PC-3 (cell line): ENCODE data around the gene ODAD2. TPM values are rescaled to one million over a fixed set of nuclear protein-coding genes. Genes with fewer than 3 reads are reported as not detected.

Experiments used
- ATAC-seq: fragments of 200-7000 bp; cut with Tn5 transposase; 2 replicates; pipeline ENCODE4 v1.9.1; 2020; ENCODE audit warnings: mild to moderate bottlenecking, moderate library complexity
- BruUV-seq: library from RNA; stranded (reverse); fragments of 400-500 nt; replicated peaks from 2 replicates; lab custom pipeline; 2021; lab: Mats Ljungman, UMichigan
- CTCF ChIA-PET: fragments of 300-600 bp; sonication (Branson Sonifier 250); formaldehyde crosslinking; loops from one replicate; lab custom pipeline; 2022; ENCODE audit warnings: antibody characterized with exemption; lab: Charles Lee
- POLR2A ChIA-PET: fragments of 300-600 bp; sonication (Branson Sonifier 250); formaldehyde crosslinking; loops from one replicate; lab custom pipeline; 2022; ENCODE audit warnings: antibody characterized with exemption; ENCODE audit not compliant: unreplicated experiment; lab: Charles Lee
- DNase-seq: peaks from one replicate; pipeline ENCODE4 v3.0.0-alpha.2; 2015
- H2AFZ ChIP-seq: fragments of 300-600 bp; sonication (generic); 2 replicates; pipeline ENCODE4 v1.6.0; 2016; ENCODE audit warnings: antibody characterized with exemption, low read length
- H3F3A ChIP-seq: fragments of 300-600 bp; sonication (generic); one replicate; pipeline ENCODE4 v1.6.0; 2017; ENCODE audit warnings: antibody characterized with exemption, low read length, control low read depth, mild to moderate bottlenecking; ENCODE audit not compliant: unreplicated experiment
- H3K27ac ChIP-seq: fragments of 300-600 bp; sonication (generic); 2 replicates; pipeline ENCODE4 v1.5.1; 2016; ENCODE audit warnings: mild to moderate bottlenecking, low read length
- H3K27me3 ChIP-seq: fragments of 300-600 bp; sonication (generic); 2 replicates; pipeline ENCODE4 v1.6.1; 2016; ENCODE audit warnings: low read length, mixed read lengths
- H3K36me3 ChIP-seq: fragments of 300-600 bp; sonication (generic); 2 replicates; pipeline ENCODE4 v1.6.1; 2016; ENCODE audit warnings: low read depth, mixed run types, low read length, mixed read lengths
- H3K4me1 ChIP-seq: fragments of 300-600 bp; sonication (generic); 2 replicates; pipeline ENCODE4 v1.5.1; 2016; ENCODE audit warnings: low read length; ENCODE audit not compliant: insufficient read depth
- H3K4me2 ChIP-seq: fragments of 300-600 bp; sonication (generic); 2 replicates; pipeline ENCODE4 v1.6.0; 2016; ENCODE audit warnings: low read length
- H3K4me3 ChIP-seq: fragments of 300-600 bp; sonication (generic); 2 replicates; pipeline ENCODE4 v1.5.1; 2016; ENCODE audit warnings: mild to moderate bottlenecking, low read length, mixed read lengths
- H3K79me2 ChIP-seq: fragments of 300-600 bp; sonication (generic); 2 replicates; pipeline ENCODE4 v1.6.1; 2017; ENCODE audit warnings: low read length, mixed read lengths
- H3K9ac ChIP-seq: fragments of 300-600 bp; sonication (generic); 2 replicates; pipeline ENCODE4 v1.6.0; 2016; ENCODE audit warnings: mild to moderate bottlenecking, low read length
- H3K9me2 ChIP-seq: fragments of 300-600 bp; sonication (generic); replicated peaks from 2 replicates; pipeline ENCODE4 v1.6.1; 2016; ENCODE audit warnings: mixed run types, low read length, mixed read lengths
- H3K9me3 ChIP-seq: fragments of 300-600 bp; sonication (generic); 2 replicates; pipeline ENCODE4 v1.6.1; 2016; ENCODE audit warnings: low read length, mixed read lengths
- H4K20me1 ChIP-seq: fragments of 300-600 bp; sonication (generic); 2 replicates; pipeline ENCODE4 v1.6.1; 2016; ENCODE audit warnings: low read length, mixed read lengths
- EZH2 ChIP-seq: fragments of 300-600 bp; sonication (generic); IDR thresholded peaks from one replicate; pipeline ENCODE4 v1.6.1; 2017; ENCODE audit warnings: antibody characterized with exemption, mild to moderate bottlenecking, low read length; ENCODE audit not compliant: unreplicated experiment
- EZH2phosphoT487 ChIP-seq: fragments of 300-600 bp; sonication (generic); IDR thresholded peaks from 2 replicates; pipeline ENCODE4 v1.6.1; 2018; ENCODE audit warnings: mild to moderate bottlenecking, antibody characterized with exemption, low read length, borderline replicate concordance
- intact Hi-C: fragments of 100-400 bp; cut with micrococcal nuclease; formaldehyde crosslinking; loops from 2 replicates; pipeline ENCODE4 v1.9.0; 2023
- total RNA-seq: library from RNA; depleted of rRNA; stranded (reverse); fragments of >200 nt; gene quantifications from 2 replicates; pipeline ENCODE4 v1.2.3, GENCODE V29; 2014
- TF ChIP-seq, protein P1 (sequence below): fragments of 300-600 bp; sonication (generic); conservative IDR thresholded peaks from 2 replicates; pipeline ENCODE4 v1.5.1; 2017; ENCODE audit warnings: antibody characterized with exemption, low read depth, mild to moderate bottlenecking, low read length

ODAD2 gene
- total RNA-seq, 1 experiment from 2014 or later: 2.1 TPM

DNA sequence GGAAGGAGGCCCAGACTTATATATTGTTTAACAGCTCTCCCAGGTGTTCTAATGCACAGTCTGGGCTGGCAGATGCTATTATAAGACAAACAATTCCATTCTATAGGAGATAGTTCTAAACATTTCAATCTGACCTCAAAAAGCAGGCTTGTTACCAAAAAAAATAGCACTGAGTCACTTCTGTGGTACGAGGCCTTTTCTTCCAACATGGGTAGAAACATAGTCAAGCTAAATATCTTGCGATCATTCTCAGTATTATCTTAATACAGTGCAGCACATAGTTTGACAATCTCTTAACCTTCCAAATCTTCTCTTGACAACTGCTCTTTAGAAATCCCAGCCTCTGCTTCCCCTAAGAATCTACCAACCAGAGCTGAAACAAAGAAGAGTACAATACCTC, 206.7 kb downstream of the ODAD2 start:
- Histone ChIP-seq H4K20me1 (no peaks in the 10 kb centered on the region), H3F3A (no peaks in the 10 kb centered on the region), H3K4me2 (no peak overlapping the region), H3K4me3 (no peak overlapping the region), H3K4me1 (no peaks in the 10 kb centered on the region), H3K27ac (no peak overlapping the region), H3K9me3 (no peaks in the 10 kb centered on the region), H3K36me3 (no peaks in the 10 kb centered on the region), H3K79me2 (no peaks in the 10 kb centered on the region), H3K9me2 (no peaks in the 10 kb centered on the region), H2AFZ (no peak overlapping the region), H3K9ac (no peak overlapping the region), H3K27me3 (no peaks in the 10 kb centered on the region)
- BruUV-seq: no TSS peak
- intact Hi-C loops: no loop called here
- ChIA-PET CTCF (no interaction called here), POLR2A (no interaction called here)
- TF ChIP-seq EZH2: no peak
- TF ChIP-seq, protein P1, sequence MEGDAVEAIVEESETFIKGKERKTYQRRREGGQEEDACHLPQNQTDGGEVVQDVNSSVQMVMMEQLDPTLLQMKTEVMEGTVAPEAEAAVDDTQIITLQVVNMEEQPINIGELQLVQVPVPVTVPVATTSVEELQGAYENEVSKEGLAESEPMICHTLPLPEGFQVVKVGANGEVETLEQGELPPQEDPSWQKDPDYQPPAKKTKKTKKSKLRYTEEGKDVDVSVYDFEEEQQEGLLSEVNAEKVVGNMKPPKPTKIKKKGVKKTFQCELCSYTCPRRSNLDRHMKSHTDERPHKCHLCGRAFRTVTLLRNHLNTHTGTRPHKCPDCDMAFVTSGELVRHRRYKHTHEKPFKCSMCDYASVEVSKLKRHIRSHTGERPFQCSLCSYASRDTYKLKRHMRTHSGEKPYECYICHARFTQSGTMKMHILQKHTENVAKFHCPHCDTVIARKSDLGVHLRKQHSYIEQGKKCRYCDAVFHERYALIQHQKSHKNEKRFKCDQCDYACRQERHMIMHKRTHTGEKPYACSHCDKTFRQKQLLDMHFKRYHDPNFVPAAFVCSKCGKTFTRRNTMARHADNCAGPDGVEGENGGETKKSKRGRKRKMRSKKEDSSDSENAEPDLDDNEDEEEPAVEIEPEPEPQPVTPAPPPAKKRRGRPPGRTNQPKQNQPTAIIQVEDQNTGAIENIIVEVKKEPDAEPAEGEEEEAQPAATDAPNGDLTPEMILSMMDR: no peak
- TF ChIP-seq EZH2phosphoT487: no peak
- ATAC-seq: no peak
- DNase-seq: no peak

DNA sequence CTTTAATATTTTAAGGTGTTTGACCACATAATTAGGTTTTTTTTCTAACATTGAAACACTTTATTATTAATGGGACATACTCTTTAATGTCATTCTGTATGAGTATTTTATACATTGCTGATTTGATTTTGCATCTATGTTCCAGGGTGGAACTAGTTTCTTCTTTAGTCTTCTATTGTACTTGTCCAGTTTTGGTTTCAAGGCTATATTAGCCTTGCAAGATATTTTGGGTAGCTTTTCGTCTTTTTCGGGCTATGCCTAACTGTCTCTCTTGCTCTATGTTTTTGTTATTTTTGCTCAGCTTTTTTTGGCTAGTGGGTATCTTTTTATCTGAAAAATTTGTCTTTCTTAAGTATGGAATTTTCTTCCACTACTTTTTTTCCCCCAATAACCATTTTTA, 214.6 kb downstream of the ODAD2 start:
- intact Hi-C loops: no loop called here
- no peak overlapping the region for H3K4me2 ChIP-seq
- no peak overlapping the region for H3K4me3 ChIP-seq
- no peaks in the 10 kb centered on the region for H4K20me1 ChIP-seq
- DNase-seq: no peak
- H3K4me1 ChIP-seq: peaks cover 3% of the 10 kb centered on the region; the same call in 1 of the 2 replicates
- H3K9me3 ChIP-seq: no peaks in the 10 kb centered on the region
- TF ChIP-seq EZH2phosphoT487: no peak
- no peak for TF ChIP-seq EZH2
- TF ChIP-seq, protein P1: no peak
- H3K9me2 ChIP-seq: no peaks in the 10 kb centered on the region
- ChIA-PET POLR2A (no interaction called here), CTCF (interaction anchor here (0.7 to 1.0 kb wide), 3 partner anchors 352 to 457 kb away, joined by 4 to 6 read pairs (median 5); no protein-coding TSS in a partner anchor)
- no peak overlapping the region for H3K27ac ChIP-seq
- H3F3A ChIP-seq: no peaks in the 10 kb centered on the region
- no TSS peak for BruUV-seq
- no peaks in the 10 kb centered on the region for H3K27me3 ChIP-seq
- no peaks in the 10 kb centered on the region for H3K36me3 ChIP-seq
- H3K9ac ChIP-seq: no peak overlapping the region
- H2AFZ ChIP-seq: no peak overlapping the region
- H3K79me2 ChIP-seq: no peaks in the 10 kb centered on the region
- ATAC-seq: no peak

DNA sequence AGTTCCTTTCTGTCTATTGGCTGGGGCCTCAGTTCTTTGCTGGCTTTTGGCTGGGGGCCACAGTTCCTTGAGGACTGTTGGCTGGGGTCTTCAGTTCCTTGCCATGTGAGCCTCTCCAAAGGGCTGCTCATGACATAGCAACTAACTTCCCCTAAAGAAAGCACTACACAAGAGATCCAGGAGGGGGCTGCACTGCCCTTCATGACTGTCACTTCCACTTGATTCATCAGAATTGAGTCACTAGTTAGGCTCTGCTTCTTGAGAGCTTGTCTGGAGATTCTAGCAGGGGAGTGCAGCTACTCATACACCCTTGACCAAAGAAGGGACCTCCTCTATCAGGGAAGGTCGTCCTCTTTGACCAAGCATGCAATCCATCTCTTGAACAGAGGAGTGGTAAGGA, 215.2 kb downstream of the ODAD2 start:
- Histone ChIP-seq H3K9me2 (no peaks in the 10 kb centered on the region), H4K20me1 (no peaks in the 10 kb centered on the region), H3K36me3 (no peaks in the 10 kb centered on the region), H3K4me2 (no peak overlapping the region), H3K79me2 (no peaks in the 10 kb centered on the region), H3K4me1 (peaks cover 3% of the 10 kb centered on the region; the same call in 1 of the 2 replicates), H3F3A (no peaks in the 10 kb centered on the region), H3K27me3 (no peaks in the 10 kb centered on the region), H2AFZ (no peak overlapping the region), H3K9ac (no peak overlapping the region), H3K27ac (no peak overlapping the region), H3K9me3 (no peaks in the 10 kb centered on the region), H3K4me3 (no peak overlapping the region)
- POLR2A ChIA-PET: no interaction called here
- no TSS peak for BruUV-seq
- TF ChIP-seq EZH2: no peak
- TF ChIP-seq, protein P1: peak; percentile 74
- ATAC-seq: peak; percentile 95
- CTCF ChIA-PET: interaction anchor here (0.7 to 1.0 kb wide), 3 partner anchors 352 to 458 kb away, joined by 4 to 6 read pairs (median 5); no protein-coding TSS in a partner anchor
- DNase-seq: peak; percentile 78
- intact Hi-C loops: loop anchor here (1.0 kb wide), 3 partner anchors 352 to 458 kb away; no protein-coding TSS in a partner anchor
